Kidney (tissue), 14 donors: ENCODE measurements around the gene ARHGAP28. TPM values are rescaled to one million over a fixed set of nuclear protein-coding genes. Genes with fewer than 3 reads are reported as not detected.
"Not testable (repeated sequence)": the region's sequence is repeated elsewhere in the genome, so short reads cannot be mapped to it uniquely, and the experiment has no call there.

Experiments
- DNase-seq, 5 donors: peaks; one replicate each; pipeline ENCODE4 v3.0.0-alpha.2; 2013 to 2020
- FAIRE-seq: peaks from 2 replicates; lab custom pipeline; 2012; peaks lifted over from hg19 to GRCh38; lab: Jason Lieb, UNC
- H3K27ac ChIP-seq, 2 donors: one replicate each; pipeline ENCODE4 v1.7.0; 2013; ENCODE audit warnings: low read depth in 2 of 2, low read length in 2 of 2, inconsistent platforms in 1 of 2
- H3K27me3 ChIP-seq: one replicate; pipeline ENCODE4 v1.7.1; 2013; ENCODE audit warnings: low read length, inconsistent platforms; ENCODE audit not compliant: control insufficient read depth, insufficient read depth
- H3K36me3 ChIP-seq, 3 donors: one replicate each; pipeline versions ENCODE4 v1.7.0 to v1.7.1; 2013; ENCODE audit warnings: low read length in 3 of 3, control low read depth in 1 of 3, inconsistent platforms in 1 of 3; ENCODE audit not compliant: insufficient read depth in 3 of 3, control insufficient read depth in 2 of 3
- H3K4me1 ChIP-seq, 3 donors: one replicate each; pipeline versions ENCODE4 v1.7.0 to v1.7.1; 2013; ENCODE audit warnings: low read length in 3 of 3, inconsistent platforms in 1 of 3, low read depth in 1 of 3; ENCODE audit not compliant: control insufficient read depth in 2 of 3, insufficient read depth in 2 of 3
- H3K4me3 ChIP-seq, 3 donors: one replicate each; pipeline versions ENCODE4 v1.7.0 to v1.8.1; 2013; ENCODE audit warnings: low read length in 3 of 3, control low read depth in 1 of 3, inconsistent platforms in 1 of 3
- H3K9ac ChIP-seq, 3 donors: one replicate each; pipeline versions ENCODE4 v1.7.0 to v1.7.1; 2013; ENCODE audit warnings: low read length in 3 of 3, control low read depth in 1 of 3, inconsistent platforms in 1 of 3
- H3K9me3 ChIP-seq, 3 donors: one replicate each; pipeline versions ENCODE4 v1.7.0 to v1.7.1; 2013; ENCODE audit warnings: low read length in 3 of 3, control low read depth in 1 of 3, inconsistent platforms in 1 of 3; ENCODE audit not compliant: control insufficient read depth in 2 of 3, insufficient read depth in 1 of 3
- intact Hi-C: fragments of 100-400 bp; cut with DNase I; formaldehyde crosslinking; loops from one replicate; pipeline ENCODE4 v1.11.1; 2022
- polyA plus RNA-seq: library from polyadenylated mRNA; stranded (reverse); fragments of 350-450 nt; fragmentation: Illumina TruSeq; extraction: RNeasy Lipid Tissue Mini Kit (QIAGEN cat#74804); gene quantifications from one replicate; pipeline ENCODE4 v1.2.3, GENCODE V29; 2014; ENCODE audit warnings: low read depth, low replicate concordance; ENCODE audit not compliant: insufficient read depth
- total RNA-seq: library from RNA; stranded (reverse); fragmentation: NEBNext Ultra II Directional; extraction: Animal tissue kit (Norgen Biotek cat#: 25700); gene quantifications from one replicate; pipeline ENCODE4 v1.2.1, GENCODE V29; 2021
- TF ChIP-seq, protein P1 (sequence below): IDR thresholded peaks from 3 replicates; pipeline ENCODE4 v1.5.1; 2012; ENCODE audit warnings: mild to moderate bottlenecking, moderate library complexity, borderline replicate concordance; ENCODE audit not compliant: insufficient read depth; ENCODE audit errors: extremely low read depth
- donor health status: control.
- donor health status: control.
- donor health status: control.
- donor health status: control.
- donor health status: control.
- donor health status: DM: yes; HTN: yes; CAD: no.
- donor health status: Normal renal cell carcinoma (clear cell type).

The ARHGAP28 gene
- total and polyA plus RNA-seq, 2 donors from 2014 or later: 4.6 TPM

- H3K27ac ChIP-seq: no peak overlapping the region
- peak in 1 of 5 donors; percentile 57 for DNase-seq
- H3K27me3 ChIP-seq: no peaks in the 10 kb centered on the region
- no peaks in the 10 kb centered on the region for H3K4me1 ChIP-seq
- no peak for FAIRE-seq
- no peaks in the 10 kb centered on the region for H3K9me3 ChIP-seq
- no peaks in the 10 kb centered on the region for H3K36me3 ChIP-seq
- TF ChIP-seq, protein P1, sequence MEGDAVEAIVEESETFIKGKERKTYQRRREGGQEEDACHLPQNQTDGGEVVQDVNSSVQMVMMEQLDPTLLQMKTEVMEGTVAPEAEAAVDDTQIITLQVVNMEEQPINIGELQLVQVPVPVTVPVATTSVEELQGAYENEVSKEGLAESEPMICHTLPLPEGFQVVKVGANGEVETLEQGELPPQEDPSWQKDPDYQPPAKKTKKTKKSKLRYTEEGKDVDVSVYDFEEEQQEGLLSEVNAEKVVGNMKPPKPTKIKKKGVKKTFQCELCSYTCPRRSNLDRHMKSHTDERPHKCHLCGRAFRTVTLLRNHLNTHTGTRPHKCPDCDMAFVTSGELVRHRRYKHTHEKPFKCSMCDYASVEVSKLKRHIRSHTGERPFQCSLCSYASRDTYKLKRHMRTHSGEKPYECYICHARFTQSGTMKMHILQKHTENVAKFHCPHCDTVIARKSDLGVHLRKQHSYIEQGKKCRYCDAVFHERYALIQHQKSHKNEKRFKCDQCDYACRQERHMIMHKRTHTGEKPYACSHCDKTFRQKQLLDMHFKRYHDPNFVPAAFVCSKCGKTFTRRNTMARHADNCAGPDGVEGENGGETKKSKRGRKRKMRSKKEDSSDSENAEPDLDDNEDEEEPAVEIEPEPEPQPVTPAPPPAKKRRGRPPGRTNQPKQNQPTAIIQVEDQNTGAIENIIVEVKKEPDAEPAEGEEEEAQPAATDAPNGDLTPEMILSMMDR: no peak
- no peak overlapping the region for H3K9ac ChIP-seq
- H3K4me3 ChIP-seq: no peak overlapping the region
- intact Hi-C loops: no loop called here
Observed at GRCh38 chr18:6795307-6795706, 65.8 kb downstream of the ARHGAP28 start.

DNA sequence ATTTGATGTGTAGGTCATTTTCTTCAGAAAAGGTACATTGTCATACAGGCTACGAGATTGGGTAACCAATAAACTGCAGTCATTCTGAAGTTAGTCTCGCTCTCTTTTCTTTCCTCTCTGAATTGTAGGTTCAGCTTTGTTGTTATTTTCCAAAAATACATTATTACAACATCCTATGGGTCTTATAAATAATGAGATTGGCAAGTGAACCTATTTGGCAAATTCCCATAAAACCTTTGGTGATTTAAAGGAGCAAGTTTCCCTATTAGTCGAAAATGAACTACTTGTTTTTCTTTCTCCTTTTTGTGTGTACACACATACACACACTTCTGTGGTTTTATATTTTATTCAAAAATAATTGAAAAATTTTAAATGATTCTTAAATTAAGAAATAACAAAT lies 67.0 kb downstream of the ARHGAP28 start:
- TF ChIP-seq, protein P1: no peak
- no peak for DNase-seq
- no peaks in the 10 kb centered on the region for H3K27me3 ChIP-seq
- no peak for FAIRE-seq
- intact Hi-C loops: no loop called here
- H3K36me3 ChIP-seq: no peaks in the 10 kb centered on the region
- no peak overlapping the region for H3K4me3 ChIP-seq
- H3K9me3 ChIP-seq: no peaks in the 10 kb centered on the region
- no peak overlapping the region for H3K27ac ChIP-seq
- no peak overlapping the region for H3K9ac ChIP-seq
- H3K4me1 ChIP-seq: no peaks in the 10 kb centered on the region

GRCh38 chr18:6797171-6797570 lies 67.7 kb downstream of the ARHGAP28 start:
- Histone ChIP-seq H3K4me3 (no peak overlapping the region), H3K27ac (no peak overlapping the region), H3K9me3 (no peaks in the 10 kb centered on the region), H3K27me3 (no peaks in the 10 kb centered on the region), H3K4me1 (no peaks in the 10 kb centered on the region), H3K36me3 (no peaks in the 10 kb centered on the region), H3K9ac (no peak overlapping the region)
- DNase-seq: no peak
- TF ChIP-seq, protein P1: no peak
- FAIRE-seq: no peak
- intact Hi-C loops: no loop called here

- H3K36me3 ChIP-seq: no peaks in the 10 kb centered on the region
- H3K27ac ChIP-seq: no peak overlapping the region
- no peak for FAIRE-seq
- peaks cover 0 to 2% (median 0%) of the 10 kb centered on the region in 3 donors for H3K9me3 ChIP-seq
- DNase-seq: no peak
- no peaks in the 10 kb centered on the region for H3K27me3 ChIP-seq
- H3K9ac ChIP-seq: no peak overlapping the region
- intact Hi-C loops: no loop called here
- H3K4me1 ChIP-seq: no peaks in the 10 kb centered on the region
- TF ChIP-seq, protein P1: no peak
- H3K4me3 ChIP-seq: no peak overlapping the region
Observed at GRCh38 chr18:6798896-6799295, 69.4 kb downstream of the ARHGAP28 start.

GRCh38 chr18:6800309-6800708 lies 70.8 kb downstream of the ARHGAP28 start:
- H3K27ac ChIP-seq, H3K4me3 ChIP-seq, H3K9ac ChIP-seq, intact Hi-C loops, FAIRE-seq, H3K27me3 ChIP-seq, DNase-seq, H3K36me3 ChIP-seq, H3K9me3 ChIP-seq, H3K4me1 ChIP-seq: not testable (repeated sequence)
